Amniotic epithelial cell (primary cell): ENCODE measurements around the gene PTPRA.
"Not testable (repeated sequence)": the region's sequence is repeated elsewhere in the genome, so short reads cannot be mapped to it uniquely, and the experiment has no call there.

Experiments used
- DNase-seq: peaks from one replicate; pipeline ENCODE4 v3.0.0-alpha.2; 2010; ENCODE audit warnings: low read depth

Gene PTPRA

DNA sequence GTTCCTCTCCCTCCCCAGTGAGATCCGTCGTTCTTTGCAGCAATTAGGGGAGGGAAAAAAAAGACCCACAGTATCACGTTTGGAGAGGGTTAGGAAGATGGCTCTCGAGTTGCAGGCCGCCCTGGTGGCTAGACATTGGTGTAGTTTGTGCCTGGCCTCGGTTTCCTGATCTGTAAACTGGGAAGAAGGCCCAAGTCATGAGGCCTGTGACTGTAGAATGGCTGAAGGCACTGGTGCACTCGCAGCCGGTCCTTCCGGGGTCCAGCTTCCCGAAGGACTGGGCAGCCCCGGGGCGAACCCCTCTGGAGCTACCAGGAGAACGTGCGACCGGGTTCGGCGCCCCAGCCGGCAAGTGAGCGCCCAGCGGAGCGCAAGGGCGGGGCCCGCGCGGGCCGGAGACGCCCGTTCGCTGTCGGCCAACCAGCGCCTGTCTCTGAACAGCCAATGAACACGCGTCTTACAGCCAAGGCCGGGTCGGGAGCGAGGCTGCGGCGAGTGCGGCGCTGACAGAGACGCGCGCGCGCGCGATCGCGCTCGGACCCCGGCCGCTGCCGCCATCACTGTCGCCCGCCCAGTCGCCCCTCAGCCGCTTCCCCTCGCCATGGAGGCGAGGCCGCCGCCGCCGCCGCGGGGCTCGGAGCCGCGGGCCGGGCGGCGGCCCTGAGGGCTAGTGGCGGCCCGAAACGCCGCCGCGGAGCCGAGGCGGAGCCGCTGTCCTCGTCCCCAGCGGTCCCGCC is at the start of gene PTPRA:
Gene PTPRA (plus strand): TSS at position 472 of the 737 bp plus-strand sequence. CDS start 90,797 bp downstream, outside the sequence.
- DNase-seq: peak; percentile 81

DNA sequence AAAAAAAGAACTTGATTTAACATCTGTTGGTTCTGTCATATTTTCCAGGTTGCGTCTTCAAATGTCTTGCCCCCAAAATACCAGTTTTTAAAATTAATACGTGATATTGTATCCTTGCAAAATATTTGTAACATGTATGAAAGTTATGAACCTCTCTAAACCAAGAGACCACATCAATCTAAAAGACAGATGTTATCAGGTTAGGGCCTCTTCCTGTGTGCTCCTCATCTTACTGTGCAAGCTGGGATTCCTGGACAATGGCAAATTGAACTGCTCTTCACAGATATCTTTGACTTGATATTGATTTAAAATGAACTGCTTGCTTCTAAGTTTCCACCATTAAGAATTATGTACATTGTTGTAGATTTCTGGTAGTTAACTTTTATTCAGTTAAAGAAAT is 47.5 kb upstream of the PTPRA start:
- DNase-seq: no peak

DNA sequence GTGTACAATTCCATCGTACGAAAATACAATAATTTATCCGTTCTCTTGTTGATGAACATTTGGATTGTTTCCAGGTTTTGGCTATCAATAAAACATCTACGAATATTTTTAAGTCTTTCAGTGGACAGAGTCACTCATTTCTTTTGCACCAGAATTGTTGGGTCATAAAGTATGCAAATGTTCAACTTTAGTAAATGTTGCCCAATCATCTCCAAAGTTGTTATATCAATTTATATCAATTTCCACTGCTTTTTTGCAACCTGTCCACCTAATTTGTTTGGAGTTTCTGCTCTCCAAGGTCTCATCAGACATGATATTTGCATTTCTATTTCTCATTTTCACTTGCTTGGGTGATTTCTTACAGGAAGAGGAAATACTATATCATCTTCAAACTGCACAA is 46.6 kb upstream of the PTPRA start:
- DNase-seq: no peak

DNA sequence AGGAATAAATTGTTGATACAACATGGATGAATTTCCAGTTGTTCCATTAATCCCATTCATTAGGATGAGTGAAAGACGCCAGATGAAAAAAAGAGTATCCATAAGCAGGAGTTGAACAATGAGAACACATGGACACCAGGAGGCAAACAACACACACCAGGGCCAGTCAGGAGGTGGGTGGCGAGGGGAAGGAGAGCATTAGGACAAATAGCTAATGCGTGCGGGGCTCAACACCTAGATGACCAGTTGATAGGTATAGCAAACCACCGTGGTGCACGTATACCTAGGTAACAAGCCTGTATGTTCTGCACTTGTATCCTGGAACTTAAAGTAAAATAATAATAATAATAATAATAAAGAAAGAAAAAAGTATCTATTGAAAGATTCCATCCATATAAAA is 43.9 kb upstream of the PTPRA start:
- DNase-seq: no peak

DNA sequence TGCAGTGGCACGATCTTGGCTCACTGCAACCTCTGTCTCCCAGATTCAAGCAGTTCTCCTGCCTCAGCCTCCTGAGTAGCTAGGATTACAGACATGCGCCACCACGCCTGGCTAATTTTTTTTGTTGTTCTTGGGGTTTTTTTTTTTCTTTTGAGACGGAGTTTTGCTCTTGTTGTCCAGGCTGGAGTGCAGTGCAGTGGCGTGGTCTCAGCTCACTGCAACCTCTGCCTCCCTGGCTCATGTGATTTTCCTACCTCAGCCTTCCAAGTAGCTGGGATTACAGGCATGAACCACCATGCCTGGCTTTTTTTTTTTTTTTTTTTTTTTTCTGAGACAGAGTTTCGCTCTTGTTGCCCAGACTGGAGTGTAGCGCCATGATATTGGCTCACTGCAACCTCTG is 42.1 kb upstream of the PTPRA start:
- DNase-seq: not testable (repeated sequence)

DNA sequence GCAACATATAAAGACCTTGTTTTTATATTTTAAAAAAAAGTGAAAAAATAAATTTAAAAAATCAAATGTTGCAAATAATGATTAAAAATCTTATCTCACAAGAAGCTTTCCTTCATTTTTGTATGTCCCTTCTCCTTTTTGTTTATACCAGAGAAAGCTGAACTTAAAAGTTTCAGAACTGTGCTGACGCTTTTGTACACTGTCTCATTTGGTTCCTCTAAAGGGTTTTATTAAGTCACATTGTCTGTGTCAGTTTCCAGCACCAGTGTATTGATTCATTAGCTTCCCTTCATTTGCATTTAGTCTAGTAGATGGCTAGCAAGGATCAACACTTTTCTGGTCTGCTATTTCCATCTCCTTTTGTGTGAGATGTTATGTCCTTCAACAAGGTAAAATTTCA is 39.5 kb upstream of the PTPRA start:
- DNase-seq: no peak

DNA sequence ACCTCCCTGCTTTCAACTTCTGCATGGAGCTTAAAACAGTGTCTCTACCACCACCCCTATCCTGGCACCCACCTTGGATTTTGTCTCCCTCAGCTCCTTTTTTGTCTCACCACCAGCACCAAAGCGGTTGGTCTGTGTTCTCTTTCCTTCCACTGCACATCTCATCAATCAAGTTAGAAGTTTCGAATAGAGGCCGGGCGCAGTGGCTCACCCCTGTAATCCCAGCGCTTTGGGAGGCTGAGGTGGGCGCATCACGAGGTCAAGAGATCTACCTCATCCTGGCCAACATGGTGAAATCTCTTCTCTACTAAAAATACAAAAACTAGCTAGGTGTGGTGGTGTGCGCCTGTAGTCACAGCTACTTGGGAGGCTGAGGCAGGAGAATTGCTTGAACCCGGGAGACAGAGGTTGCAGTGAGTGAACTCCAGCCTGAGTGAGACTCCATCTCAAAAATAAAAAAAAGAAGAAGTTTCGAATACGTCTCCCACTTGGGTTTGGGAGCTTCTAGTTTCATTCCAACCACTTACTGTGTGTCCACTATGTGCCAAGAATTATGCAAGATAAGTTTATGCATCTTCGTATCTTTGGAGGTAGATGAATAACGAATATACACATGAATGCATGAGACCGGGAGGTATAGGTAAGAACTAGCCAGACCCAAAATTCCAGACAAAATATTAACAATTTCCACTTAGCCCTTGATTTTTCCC is 38.7 kb upstream of the PTPRA start:
- no peak for DNase-seq

- no peak for DNase-seq
These were observed 37.9 kb upstream of the PTPRA start for GRCh38 chr20:2835331-2835796.

DNA sequence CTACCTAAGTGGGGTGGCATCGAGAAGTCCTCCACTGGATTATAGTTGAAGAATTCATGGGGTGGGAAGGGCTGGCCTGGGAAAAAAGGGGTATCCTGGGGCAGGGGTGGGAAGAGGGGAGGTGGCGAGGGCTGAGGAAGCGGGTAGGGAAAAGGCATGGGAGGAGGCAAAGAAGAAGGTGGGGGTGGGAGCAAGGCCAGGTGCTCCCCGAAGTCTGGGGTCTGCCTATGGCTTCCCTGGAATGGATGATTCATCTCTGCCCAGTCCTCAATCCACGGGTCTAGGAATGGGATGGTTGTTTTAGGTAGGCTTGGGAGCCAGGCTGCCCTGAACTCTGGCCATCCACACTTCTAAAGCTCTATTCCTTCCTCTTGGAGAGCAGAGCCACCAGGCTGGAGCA is 37.2 kb upstream of the PTPRA start:
- no peak for DNase-seq

- DNase-seq: no peak
These were observed 35.9 kb upstream of the PTPRA start for GRCh38 chr20:2837221-2837960.

- DNase-seq: no peak
These were observed 35.0 kb upstream of the PTPRA start for GRCh38 chr20:2838170-2838797.

DNA sequence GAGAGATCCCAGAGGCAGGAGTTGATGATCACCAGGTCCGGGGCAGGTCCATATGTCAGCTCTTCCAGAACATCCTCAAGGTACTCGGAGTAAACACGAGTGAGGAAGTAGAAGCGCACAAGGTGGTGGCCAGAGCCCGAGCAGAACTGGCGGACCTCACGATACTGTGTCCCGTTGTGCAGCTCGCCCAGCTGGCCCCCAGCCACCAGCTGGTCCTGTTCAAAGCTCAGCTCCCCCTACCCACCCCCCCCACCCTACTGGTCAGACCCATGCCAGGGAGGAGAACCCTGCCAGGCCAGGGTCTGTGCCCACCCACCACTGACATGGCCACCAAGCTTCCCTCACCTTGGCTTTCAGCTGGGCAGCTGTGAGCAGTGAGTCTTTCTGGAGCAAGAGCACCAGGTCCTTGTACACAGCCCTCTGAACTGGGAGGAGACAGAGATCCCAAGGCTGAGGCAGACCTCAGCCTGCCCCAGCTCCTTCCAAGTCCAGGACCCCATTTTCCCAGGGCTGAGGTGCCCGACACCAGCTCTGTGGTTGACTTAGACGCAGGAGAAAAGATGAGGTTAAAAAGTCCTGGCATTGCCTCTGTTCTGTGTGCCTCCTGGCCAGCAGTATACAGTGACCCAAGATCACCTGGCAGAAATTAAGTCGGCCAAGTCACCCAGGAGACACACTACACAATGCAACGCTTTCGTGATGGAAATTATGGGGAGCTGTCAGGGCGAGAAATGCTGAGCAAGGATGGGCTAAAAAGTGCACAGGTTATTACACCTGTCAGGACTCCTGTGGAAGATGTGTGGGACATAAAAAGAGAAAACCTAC is 34.2 kb upstream of the PTPRA start:
- DNase-seq: no peak

GRCh38 chr20:2839732-2840137 is 33.5 kb upstream of the PTPRA start:
- DNase-seq: no peak

GRCh38 chr20:2840138-2840966 is 32.9 kb upstream of the PTPRA start, which contains the start of the genes PCED1A and VPS16:
TSS of gene PCED1A (minus strand) at chr20:2840655. CDS start at chr20:2839912, 743 bp downstream.
TSS of gene VPS16 (plus strand) at chr20:2840745. CDS start at chr20:2840775, 30 bp downstream.
- peak; percentile 83 for DNase-seq

GRCh38 chr20:2840967-2841531 is 32.2 kb upstream of the PTPRA start:
- peak; percentile 58 for DNase-seq

DNA sequence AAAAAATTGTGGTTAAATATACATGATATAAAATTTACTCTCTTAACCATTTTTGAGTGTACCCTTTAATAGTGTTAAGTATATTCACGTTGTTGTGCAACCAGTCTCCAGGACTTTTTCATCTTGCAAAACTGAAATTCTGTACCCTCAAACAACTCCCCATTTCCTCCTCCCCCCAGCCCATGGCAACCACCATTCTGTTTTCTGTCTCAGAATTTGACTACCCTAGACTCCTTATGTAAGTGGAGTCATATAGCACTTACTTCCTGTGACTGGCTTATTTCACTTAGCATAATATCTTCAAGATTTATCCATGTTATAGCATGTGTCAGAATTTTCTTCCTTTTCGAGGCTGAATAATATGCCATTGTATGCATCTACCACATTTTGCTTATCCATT is 27.7 kb upstream of the PTPRA start:
- no peak for DNase-seq

- no peak for DNase-seq
These were observed 26.6 kb upstream of the PTPRA start for GRCh38 chr20:2846698-2847097.

DNA sequence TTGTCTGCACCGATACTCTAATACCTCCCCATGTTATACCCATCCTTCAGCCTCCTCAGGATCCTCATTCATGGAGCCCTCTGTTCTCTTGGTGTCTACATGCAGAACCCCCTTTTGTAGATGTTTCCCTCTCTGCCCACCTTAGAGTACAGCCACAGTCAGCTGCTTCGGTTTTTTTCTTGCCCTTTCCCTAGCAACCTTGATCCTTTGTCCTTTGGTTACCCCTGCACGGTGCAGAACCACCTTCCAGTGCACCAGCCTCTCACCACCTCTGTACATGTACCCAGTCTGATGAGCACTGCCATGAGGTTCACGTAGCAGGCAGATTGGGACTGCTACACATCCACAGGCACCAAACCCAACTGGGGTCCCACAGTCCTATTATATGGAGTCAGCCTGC is 25.5 kb upstream of the PTPRA start:
- no peak for DNase-seq

- DNase-seq: no peak
These were observed 23.8 kb upstream of the PTPRA start for GRCh38 chr20:2849529-2849928.

GRCh38 chr20:2851086-2851485 is 22.2 kb upstream of the PTPRA start:
- DNase-seq: no peak
